Cortex of kidney (tissue), 1 donor: Measurements from ENCODE around the gene ZMYM4.
"Not testable (repeated sequence)": the region's sequence is repeated elsewhere in the genome, so short reads cannot be mapped to it uniquely, and the experiment has no call there.

Source experiments
- DNase-seq: peaks from one replicate; lab custom pipeline; 2025; lab: John Stamatoyannopoulos, UW

The ZMYM4 gene

GRCh38 chr1:35454176-35454575 is 185.7 kb downstream of the ZMYM4 start:
- DNase-seq, result no peak

GRCh38 chr1:35454616-35455015 is 186.1 kb downstream of the ZMYM4 start:
- no peak for DNase-seq

DNA sequence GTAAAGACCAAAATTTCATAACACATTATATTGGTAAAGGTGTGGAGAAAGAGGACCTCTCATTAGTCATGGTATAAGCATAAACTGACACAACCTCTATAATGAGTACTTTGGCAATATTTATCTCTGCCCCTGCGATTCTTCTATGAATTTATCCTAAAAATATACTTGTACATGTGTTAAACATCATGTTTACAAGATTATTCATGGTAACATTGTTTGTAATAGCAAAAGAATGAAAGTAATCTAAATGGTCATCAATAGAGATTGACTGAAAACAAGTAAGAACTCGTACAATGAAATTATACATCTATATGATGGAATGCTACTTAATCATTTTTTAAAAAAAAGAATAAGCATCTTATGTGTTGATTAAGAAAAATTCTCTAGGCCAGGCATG is 192.3 kb downstream of the ZMYM4 start:
- no peak for DNase-seq

- DNase-seq, result no peak
Observed at GRCh38 chr1:35461966-35462651, 193.6 kb downstream of the ZMYM4 start.

- DNase-seq, result no peak
Observed at GRCh38 chr1:35463232-35463631, 194.7 kb downstream of the ZMYM4 start.

DNA sequence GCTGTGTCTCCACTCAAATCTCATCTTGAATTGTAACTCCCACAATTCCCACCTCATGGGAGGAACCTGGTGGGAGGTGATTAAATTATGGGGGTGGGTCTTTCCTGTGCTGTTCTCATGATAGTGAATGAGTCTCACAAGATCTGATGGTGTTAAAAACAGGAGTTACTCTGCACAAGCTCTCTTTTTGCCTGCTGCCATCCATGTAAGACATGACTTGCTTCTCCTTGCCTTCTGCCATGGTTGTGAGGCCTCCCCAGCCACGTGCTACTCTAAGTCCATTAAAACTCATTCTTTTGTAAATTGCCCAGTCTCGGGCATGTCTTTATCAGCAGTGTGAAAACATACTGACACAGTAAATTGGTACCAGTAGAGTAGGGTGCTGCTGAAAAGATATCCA is 195.2 kb downstream of the ZMYM4 start:
- not testable (repeated sequence) for DNase-seq

DNA sequence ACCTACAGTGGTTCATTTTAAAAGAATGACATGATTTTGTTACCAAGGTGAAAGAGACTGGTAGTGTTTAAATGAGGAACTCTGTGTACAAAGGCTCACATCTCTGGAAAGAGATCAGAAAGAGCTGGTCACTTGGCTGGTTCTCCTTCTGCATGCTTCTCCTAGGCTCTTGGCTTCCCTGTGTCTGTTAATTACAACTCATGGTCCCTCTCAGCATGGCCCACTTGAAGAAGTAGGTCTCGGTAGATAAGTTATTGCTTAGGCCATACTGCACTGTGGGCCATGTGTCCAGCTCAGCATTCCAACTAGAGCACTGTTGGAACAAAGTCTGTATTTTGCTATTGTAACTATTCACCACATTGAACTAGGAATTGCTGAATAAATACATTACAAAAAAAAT is 197.6 kb downstream of the ZMYM4 start:
- no peak for DNase-seq

GRCh38 chr1:35470977-35471613 is 202.6 kb downstream of the ZMYM4 start:
- no peak for DNase-seq
